Fibroblast of villous mesenchyme (primary cell): ENCODE measurements around the gene ARSI. TPM values are rescaled to one million over a fixed set of nuclear protein-coding genes. Genes with fewer than 3 reads are reported as not detected.

Source experiments
- DNase-seq: peaks from one replicate; pipeline ENCODE4 v3.0.0-alpha.2; 2010; ENCODE audit warnings: low read depth
- H3K4me3 ChIP-seq: 2 replicates; pipeline ENCODE4 v1.5.1; 2011; ENCODE audit warnings: low read depth, mild to moderate bottlenecking, low read length
- total RNA-seq: library from RNA; depleted of rRNA; stranded (reverse); fragments of >200 nt; gene quantifications from 2 replicates; pipeline ENCODE4 v1.2.3, GENCODE V29; 2012
- TF ChIP-seq, protein P1 (sequence below): IDR thresholded peaks from 2 replicates; pipeline ENCODE4 v1.5.1; 2012; ENCODE audit warnings: low read depth, mild to moderate bottlenecking, low read length; ENCODE audit not compliant: insufficient read depth

The ARSI gene
- total RNA-seq, 1 donor = 13.8 TPM

DNA sequence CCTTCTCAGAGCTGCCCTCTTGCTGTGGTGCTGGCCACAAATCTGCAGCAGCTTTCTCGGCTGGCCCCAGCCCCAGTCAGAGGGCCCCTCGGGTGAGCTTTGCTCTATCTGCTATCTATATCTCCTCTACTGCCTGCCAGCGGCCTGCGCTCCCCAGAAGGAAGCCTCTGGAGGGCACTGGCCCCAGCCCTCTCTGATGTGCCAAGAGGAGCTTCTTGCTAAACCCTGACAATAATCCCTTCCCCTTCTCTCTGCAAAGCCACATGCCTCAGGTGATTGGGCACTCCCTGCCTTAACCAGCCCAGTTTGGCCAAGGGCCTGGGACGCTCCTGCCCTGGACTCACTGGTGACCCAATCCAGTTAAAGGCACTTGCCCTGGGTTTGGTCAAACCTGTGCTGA, 55.9 kb downstream of the ARSI start:
- no peak overlapping the region for H3K4me3 ChIP-seq
- TF ChIP-seq, protein P1, sequence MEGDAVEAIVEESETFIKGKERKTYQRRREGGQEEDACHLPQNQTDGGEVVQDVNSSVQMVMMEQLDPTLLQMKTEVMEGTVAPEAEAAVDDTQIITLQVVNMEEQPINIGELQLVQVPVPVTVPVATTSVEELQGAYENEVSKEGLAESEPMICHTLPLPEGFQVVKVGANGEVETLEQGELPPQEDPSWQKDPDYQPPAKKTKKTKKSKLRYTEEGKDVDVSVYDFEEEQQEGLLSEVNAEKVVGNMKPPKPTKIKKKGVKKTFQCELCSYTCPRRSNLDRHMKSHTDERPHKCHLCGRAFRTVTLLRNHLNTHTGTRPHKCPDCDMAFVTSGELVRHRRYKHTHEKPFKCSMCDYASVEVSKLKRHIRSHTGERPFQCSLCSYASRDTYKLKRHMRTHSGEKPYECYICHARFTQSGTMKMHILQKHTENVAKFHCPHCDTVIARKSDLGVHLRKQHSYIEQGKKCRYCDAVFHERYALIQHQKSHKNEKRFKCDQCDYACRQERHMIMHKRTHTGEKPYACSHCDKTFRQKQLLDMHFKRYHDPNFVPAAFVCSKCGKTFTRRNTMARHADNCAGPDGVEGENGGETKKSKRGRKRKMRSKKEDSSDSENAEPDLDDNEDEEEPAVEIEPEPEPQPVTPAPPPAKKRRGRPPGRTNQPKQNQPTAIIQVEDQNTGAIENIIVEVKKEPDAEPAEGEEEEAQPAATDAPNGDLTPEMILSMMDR = no peak
- DNase-seq = no peak

DNA sequence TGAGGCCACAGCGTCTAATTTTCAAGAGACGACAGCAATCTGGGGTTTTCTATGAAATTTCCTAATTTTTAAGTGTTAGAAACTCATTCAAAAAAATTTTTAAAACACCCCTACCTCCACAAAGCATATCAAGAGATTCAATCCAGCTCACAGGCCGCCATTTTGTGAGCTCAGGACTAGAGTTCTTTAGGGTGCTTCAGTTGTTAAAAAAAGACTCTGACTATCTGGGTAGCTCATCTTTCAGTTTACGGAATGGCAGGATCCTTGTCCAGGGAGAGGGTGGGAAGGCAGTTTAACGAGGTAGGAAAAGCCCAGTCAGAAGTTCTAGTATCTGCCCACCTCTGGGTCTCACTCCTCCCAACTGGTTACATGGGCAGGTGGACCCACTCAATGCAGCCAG, 56.3 kb downstream of the ARSI start:
- TF ChIP-seq, protein P1 = no peak
- no peak for DNase-seq
- no peak overlapping the region for H3K4me3 ChIP-seq

Other genes starting within 250 kb of the ARSI start
- gene CSF1R, start 216.4 kb downstream of the ARSI start, total RNA-seq = under 0.01 TPM in 2 replicates
- 341 TPM in 2 replicates for gene PDGFRB, start 147.1 kb downstream of the ARSI start, total RNA-seq
- under 0.01 and 0.64 TPM in 2 replicates for gene CDX1, start 136.1 kb downstream of the ARSI start, total RNA-seq
- under 0.01 TPM in 2 replicates for gene SLC6A7, start 112.8 kb downstream of the ARSI start, total RNA-seq
- gene CAMK2A, start 13.1 kb downstream of the ARSI start, total RNA-seq = 1.3 TPM in 2 replicates
- 19.0 and 23.7 TPM in 2 replicates for gene TCOF1, start 54.8 kb upstream of the ARSI start, total RNA-seq
- gene CD74, start 110.0 kb upstream of the ARSI start, total RNA-seq = 0.32 and 3.0 TPM in 2 replicates
- gene RPS14, start 146.8 kb upstream of the ARSI start, total RNA-seq = 1,744 and 3,299 TPM in 2 replicates
- gene NDST1, start 205.2 kb upstream of the ARSI start, total RNA-seq = 87.2 and 89.5 TPM in 2 replicates